HG03159 (cell line): Measurements from ENCODE around the gene RAD51B.

Experiments
- ATAC-seq: cut with Tn5 transposase; IDR thresholded peaks from one replicate; pipeline ENCODE4 v1.9.1; 2021; ENCODE audit warnings: mild to moderate bottlenecking, moderate library complexity; ENCODE audit not compliant: unreplicated experiment

RAD51B gene

DNA sequence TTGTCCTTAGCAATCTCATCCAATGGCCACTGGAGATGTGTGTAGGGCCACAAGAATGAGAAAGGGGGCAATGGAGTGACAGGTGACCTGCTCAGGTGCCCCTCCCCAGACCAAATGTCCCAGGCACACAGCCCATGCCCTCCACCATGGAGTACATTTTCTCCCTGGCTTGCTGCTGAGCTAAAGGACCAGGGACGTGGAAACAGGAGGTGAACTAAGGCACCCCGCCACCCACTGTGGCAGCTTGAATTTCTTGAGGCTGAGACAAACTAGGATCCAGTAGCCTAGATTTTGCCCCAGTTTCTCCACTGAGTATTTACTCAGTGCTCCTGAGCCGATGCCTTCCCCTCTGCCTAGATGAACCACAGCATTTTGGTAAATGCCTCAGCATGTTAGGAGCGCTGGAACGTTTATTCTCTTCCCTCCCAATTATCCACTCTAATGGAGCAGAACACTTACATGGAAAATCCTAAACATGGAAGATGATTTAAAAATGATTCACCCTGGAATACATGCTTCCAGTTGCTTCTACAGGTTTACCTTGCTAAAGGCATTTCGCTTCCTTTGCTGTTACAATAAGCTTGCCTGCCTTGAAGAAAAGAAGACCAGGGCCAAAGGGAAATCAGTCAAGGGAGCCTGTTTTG, 775.3 kb downstream of the RAD51B start:
- no peak for ATAC-seq

GRCh38 chr14:68596211-68596610, 776.6 kb downstream of the RAD51B start:
- ATAC-seq = no peak

- no peak for ATAC-seq
Observed at GRCh38 chr14:68596701-68597100, 777.1 kb downstream of the RAD51B start.

GRCh38 chr14:68598089-68598488, 778.5 kb downstream of the RAD51B start:
- no peak for ATAC-seq

DNA sequence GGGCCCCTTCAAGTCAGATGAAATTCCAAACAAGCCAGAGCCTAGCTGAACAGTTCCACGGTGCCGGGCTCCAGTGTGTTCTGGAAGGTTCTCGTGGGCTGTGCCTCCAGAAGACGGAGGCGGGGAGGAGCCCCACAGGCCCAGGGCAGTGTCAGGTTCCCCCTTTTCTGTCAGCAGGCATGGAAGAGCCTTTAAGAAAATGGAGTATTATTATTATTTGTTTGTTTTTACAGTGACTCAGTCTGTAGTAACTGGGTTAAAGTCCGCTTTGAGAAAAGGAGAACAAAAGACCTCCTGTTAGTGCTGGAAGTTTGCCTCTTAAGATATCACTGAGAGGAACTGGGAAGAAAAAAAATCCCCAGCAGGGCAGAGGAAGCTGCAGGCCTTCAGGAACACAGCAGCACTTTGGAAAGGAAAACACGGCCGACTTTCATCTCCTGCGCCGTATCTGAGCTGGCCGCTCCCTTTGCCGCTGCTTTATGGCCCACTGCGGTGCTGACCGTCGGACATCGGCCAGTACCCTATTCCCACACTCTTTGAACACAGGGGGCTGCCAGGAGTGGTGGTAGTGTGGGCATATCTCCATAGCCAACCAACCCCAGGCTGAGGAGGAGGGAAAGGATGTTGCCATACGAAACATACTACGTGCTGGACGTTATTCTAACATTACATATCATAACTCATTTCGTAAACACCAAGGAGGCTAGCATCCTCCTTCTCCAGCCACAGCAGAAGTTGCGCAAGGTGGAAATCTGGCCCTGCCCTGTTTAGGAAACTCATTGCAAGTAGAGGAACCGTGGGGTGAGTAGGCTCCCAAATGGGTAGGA, 779.3 kb downstream of the RAD51B start:
- ATAC-seq = no peak

GRCh38 chr14:68599896-68600610, 780.5 kb downstream of the RAD51B start:
- ATAC-seq = no peak

- ATAC-seq = no peak
Observed at GRCh38 chr14:68602507-68602906, 782.9 kb downstream of the RAD51B start.

DNA sequence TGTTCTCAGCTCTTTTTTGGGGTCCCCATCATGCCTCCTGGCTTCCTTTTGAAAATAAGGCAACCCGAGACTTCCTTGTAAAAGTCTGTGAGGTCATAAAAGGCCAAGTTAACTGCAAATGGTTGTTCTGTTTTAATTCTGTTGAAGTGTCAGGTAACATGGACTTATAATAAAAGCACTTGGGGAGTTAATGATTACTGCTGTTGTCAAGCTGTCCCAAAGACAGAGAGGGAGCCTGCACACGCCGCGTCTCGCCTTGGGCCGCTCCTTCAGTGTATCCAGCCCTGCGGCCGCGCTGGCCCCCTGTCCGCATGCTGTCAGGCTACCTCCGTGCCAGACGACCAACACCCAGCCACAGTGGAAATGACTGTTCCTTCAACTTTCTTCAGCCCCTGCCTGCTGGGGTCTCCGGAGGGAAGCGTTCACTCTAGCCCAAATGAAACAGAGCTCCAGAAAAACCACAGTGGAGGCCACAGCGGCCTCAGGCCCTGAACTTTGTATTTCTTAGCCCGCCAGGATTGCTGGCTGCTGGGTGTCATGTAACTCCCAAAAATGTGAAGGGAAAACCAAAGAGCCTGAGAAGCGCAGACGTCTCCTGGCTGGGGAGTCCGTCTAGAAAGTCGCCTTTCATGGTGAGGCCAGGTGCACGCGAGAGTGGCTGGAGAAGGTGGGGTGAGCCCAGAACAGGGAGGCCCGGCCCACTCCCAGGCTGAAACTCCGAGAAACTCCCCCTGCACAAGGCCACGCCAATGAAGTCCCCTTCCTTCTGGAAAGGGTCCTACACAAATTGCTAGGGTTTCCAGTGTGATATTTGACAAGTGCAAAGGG, 784.2 kb downstream of the RAD51B start:
- ATAC-seq = no peak

DNA sequence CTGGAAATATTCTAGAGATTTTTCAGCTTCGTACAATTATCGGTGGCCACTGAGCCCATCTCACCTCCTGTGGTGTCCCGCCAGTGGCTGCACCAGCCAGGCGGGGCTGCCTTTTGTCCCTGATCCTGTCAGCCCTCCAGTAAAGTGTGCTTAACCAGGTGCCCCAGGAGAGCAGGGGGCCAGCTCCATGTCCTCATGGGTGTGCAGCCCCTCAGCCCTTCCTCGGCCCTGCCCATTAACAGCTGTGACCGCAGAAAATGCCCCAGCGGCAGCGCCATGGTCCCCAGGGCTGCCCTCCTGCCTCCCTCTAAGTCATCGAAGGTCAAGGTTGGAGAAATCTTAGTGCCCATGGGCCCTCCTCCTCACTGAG, 784.8 kb downstream of the RAD51B start:
- ATAC-seq = no peak

DNA sequence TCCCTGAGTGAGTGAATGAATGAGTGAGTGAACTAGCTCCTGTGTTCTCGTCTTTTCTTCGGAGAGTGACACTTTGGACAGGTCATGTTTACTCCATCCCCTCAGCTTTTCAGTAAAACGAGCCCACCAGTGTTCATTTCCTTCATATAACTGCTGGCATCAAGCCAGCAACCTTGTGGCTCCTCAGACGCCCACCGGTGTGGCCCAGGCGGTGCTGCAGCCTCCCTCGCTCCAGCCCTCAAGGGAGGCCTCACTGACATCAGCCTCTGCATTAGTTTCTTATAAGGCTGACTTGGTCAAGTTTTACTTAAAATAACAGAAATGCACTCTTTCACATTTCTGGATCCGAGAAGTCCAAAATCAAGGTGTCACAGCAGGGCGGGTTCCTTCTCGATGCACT, 785.2 kb downstream of the RAD51B start:
- ATAC-seq = no peak

- ATAC-seq = no peak
Observed at GRCh38 chr14:68606176-68606575, 786.6 kb downstream of the RAD51B start.

GRCh38 chr14:68606644-68607043, 787.1 kb downstream of the RAD51B start:
- ATAC-seq = no peak

- ATAC-seq = no peak
Observed at GRCh38 chr14:68607081-68607866, 787.7 kb downstream of the RAD51B start.

DNA sequence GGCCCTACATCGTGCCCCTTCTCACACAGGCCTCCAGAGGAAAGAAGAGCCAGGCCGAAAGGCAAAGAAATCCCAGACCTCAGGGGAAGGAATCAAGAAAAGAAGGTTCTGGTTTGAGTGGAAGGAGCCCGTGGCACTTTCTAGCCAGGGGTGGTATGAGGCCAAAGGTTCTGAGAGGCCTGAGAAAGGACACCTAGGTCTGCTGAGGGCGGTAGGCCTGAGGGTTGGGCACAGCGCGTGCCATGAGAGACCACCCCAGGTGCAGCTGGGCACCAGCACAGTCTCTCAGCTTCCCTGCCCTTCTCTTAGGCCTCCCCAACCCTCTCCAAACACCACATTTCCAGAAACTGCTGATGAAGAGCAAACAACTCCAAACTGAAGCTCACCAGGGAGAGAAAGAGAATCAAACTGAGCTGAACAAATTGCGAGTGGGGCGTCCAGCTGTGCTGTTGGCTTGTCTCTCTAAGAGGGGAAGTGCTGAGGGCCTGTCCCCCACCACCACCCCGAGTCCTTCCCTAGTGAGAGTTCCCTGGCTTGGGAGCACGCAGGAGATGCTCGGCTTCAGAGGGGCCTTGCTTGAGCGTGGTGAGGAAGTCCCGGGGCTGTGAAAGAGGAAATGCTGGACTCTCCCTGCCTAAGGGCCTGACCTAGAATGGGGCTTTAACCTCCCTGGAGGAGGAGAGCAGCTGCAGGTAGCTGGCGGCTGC, 788.4 kb downstream of the RAD51B start:
- ATAC-seq = no peak

DNA sequence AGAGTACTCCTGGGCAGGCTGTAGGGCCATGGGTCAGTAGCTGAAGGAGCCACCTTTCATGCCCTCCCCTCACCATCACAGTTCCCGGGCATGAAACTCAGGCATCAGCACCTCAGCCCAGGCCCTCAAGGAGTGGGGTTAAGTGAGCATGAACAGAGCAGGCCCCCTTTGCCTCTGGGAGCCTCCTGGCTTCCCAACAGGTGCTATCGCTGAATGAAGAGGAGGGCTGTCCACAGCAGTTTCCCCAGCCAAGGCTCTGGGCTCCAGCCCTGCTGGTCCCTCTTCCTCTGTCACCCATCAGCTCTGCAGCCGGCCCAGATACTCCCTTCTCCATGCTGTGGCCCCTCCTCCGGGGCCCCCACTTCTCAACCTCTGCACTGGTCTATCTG, 789.0 kb downstream of the RAD51B start:
- ATAC-seq = no peak

DNA sequence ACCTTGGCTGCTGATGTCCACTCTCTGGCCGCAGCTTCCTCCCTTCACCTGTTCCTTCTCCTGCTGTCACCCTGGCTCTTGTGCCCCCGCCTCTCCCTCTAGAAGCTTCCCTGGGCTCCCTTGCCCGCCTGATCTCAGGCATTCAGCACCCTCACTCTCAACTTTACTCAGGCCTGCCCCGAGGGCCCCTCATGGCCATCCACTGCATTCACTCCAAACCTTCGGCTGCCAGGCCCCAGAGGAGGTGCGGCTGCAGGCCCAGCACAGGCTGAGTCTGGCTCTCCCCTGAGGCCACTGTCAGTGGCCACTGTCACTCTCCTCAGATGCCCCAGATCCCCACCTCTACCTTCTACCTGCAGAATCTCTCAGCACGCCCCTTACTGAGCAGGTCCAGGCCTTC, 789.4 kb downstream of the RAD51B start:
- ATAC-seq = no peak

- no peak for ATAC-seq
Observed at GRCh38 chr14:68610251-68610793, 790.7 kb downstream of the RAD51B start.

- ATAC-seq = no peak
Observed at GRCh38 chr14:68611599-68611998, 792.0 kb downstream of the RAD51B start.

DNA sequence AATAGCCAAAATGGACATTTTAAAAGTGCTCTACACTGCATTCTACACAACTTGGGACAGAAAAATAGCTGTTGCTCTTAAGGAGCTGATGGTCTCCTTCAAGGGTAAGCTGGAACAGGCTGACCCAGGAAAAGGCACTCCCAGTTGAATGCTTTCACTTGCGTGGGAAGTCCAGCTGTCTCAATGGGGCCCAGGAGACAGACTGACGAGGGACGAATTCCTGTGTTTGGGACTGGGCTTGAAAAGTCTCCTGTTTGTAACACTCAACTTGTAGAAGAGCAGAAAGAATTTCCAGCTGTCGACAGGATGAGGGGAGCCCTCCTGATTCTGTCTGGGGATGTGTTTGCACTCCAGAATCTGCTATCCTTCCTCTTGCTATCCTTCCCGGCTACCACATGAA, 792.5 kb downstream of the RAD51B start:
- no peak for ATAC-seq
